ENCODE results near the gene SLCO4A1.
"Not testable (repeated sequence)": the region's sequence is repeated elsewhere in the genome, so short reads cannot be mapped to it uniquely, and the experiment has no call there.

SLCO4A1 gene

DNA sequence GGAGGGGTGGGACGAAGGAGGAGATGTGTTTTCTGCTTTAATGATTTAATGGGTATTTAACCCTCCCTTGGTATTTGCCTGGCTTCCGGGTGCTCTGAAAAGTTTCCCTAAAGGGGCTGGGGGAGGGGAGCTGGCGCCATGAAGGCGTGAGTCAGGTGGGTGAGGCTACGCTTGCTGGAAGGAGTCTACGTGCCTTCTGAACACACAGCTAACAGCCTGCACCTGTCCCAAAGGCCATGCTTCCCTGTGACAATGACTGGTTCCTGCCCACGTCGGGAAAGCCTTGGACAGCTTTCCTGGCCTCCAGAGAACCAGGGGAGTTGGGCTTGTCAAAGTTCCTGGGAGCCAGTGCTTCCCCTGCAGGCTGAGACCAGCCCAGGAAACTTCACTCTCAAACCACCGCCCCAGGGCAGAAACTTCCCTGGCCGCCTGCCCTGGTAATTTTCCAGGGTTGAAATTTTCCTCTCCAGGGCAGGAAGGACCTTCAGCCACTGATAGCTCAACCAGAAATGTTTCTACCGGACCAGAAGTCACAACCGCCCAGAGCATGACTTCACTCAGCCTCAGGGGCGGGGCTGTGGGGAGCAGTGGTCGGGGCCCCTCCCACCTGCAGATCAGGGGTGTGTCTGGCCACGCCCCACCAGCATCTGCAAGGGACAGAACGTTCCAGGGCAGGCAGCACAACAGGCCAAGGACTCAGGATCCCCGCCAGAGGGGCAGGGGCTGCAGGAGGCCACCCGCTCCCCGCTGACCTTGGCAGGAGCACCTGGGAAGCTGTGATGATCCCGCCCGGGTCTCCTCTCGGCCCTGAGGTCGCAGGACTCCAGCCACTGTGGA, 18.6 kb upstream of the SLCO4A1 start:
- DNase-seq = peak; percentile 59 to 79 (median 76)

DNA sequence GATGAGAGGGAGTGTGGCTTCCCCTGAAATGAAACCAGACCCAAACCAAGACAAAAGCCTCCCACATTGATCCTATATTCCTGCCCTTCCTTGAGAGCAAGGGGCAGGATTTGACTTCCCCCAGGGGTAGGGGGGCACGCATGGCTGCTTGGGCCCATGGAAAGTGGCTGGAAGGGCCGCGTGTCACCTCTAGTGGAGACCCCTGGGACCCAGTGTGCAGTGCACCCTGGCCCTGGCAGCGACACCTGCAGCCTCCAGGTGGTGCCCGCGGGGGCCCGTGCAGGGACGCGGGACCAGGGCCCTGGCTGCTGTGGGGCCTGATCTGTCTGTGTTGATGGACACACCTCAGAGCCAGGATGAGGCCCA, 18.0 kb upstream of the SLCO4A1 start:
- no peak for DNase-seq

DNA sequence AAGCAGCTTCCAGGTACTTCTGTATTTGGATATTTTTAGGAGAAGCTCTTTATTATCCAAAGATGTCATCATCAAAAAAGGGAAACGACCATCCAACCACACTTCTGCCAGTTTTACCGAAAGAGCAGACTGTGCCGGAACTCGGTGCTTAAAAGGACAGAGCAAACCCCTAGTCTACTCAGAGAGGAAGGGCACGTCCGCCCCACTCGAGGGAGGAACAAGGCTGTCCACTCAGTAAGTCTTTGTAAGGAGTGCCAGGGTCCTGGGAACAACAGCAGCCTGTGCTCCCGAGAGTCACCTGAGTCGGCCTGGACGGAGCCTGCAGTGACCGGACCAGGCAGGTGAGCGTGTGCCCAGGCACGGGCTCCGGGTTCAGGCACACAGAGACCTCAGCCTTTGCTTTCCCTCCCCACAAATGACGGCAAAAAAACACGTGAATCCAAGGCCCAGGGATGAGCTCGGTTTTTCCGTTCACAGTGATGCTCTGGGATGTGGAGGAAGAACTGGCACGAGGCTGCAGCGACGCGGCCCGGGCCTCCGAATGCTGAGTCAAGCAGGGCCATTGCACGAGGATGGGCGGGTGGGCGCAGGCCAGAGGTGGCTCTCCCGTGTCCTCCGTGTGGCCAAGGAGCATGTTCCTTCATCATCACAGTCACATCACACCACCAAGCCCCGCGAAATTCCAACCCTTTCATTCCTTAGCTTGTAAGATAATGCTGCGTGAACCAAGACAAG, 17.4 kb upstream of the SLCO4A1 start:
- DNase-seq = no peak

GRCh38 chr20:62625516-62625915, 16.8 kb upstream of the SLCO4A1 start:
- DNase-seq = no peak

- DNase-seq = no peak
Measured at GRCh38 chr20:62625921-62626547, 16.3 kb upstream of the SLCO4A1 start.

DNA sequence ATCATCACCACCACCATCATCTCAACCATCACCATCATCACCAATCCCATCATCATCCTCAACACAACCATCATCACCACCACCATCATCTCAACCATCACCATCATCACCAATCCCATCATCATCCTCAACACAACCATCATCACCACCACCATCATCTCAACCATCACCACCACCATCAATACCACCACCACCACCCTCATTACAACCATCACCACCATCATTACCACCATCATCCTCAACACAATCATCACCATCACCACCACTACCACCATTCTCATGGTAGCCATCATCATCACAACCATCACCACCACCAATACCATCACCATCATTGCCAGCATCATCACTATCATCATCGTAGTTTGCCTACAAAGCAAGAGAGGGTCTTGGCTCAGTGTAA, 14.9 kb upstream of the SLCO4A1 start:
- not testable (repeated sequence) for DNase-seq

- DNase-seq = peak in 1 of 3 experiments; percentile 20
Measured at GRCh38 chr20:62627901-62628612, 14.2 kb upstream of the SLCO4A1 start.

GRCh38 chr20:62628691-62629090, 13.6 kb upstream of the SLCO4A1 start:
- peak in 1 of 3 experiments; percentile 24 for DNase-seq

DNA sequence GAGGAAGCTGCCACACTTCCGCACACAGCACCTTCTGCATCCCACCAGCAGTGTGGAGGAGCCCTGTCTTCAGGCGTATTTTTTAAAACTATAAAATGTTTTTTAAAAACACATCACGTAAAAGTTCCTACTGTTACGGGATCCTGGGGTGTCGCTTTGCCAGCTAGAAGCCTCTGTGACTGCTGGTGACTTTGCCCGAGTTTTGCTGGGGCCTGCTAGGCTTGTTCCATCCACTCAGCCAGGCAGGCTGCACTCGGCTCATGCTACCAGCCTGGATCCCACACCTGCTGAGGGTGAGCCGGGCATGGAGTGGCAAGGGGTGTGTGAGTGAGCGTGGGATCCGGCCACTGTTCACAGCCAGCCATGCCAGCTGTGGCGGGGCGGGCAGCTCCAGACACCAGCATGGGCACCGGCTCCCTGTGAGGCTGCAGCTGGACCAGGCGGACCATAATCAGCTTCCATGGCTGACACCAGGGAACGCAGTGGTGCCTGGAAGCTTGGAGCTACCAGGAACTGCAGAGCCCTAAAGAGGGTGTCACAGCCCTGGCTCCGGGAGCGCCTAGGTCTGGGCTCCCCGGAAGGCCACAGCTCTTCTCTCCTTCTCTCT, 12.3 kb upstream of the SLCO4A1 start:
- DNase-seq = no peak

- DNase-seq = peak; percentile 59 to 87 (median 72)
Measured at GRCh38 chr20:62631336-62632308, 10.7 kb upstream of the SLCO4A1 start.

- DNase-seq = peak in 2 of 3 experiments; percentile 67 to 86
Measured at GRCh38 chr20:62632575-62633090, 9.7 kb upstream of the SLCO4A1 start.

- DNase-seq = no peak
Measured at GRCh38 chr20:62633598-62634329, 8.5 kb upstream of the SLCO4A1 start.

DNA sequence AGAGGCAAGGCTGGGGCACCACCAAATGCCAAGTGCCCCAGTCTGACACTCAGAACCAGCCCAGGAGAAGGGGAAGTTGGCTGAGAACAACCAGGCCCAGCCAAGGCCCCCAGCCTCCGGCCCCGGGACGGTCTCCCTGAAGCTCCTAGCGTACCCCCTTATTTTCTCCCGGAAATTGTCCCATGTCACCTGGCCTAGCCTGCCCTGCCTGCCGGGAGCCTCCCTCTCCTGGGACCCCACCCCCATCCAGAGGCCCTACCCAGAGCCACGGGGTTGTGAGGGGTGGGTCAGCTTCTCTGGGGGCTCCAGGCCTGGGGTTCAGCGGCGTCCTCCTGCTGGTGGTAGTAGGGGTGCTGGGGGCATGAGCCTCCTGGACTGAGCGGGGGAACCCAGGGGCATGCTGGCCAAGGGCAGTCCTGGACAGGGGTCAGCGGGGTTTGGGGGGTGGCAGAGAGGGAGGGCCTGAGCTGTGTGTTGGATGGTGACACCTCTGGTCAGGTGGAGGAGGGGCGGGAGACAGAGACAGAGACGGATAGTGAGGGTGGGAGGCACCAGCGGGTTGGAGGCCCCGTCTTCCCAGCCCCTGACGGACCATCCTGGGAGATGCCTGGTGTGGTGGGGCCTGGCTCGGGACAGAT, 7.9 kb upstream of the SLCO4A1 start:
- DNase-seq = no peak

DNA sequence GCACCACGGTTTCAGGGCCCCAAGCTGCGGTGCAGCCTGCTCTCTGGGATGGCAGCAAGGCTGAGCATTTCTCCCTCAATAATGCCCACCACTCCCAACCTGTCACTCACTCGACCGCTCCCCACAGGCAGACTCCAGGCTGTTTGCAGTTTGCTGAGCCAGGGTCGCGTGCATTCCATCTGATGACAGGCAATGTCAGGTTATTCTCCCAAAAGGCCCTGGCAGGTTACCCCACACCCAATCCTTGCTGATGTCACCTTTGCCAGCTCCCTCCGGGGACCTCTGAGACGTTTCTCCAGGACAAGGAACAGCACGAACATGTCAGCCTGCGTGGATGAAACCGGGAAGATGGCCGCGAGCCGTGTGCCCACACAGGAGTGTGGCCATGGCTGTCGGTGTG, 7.1 kb upstream of the SLCO4A1 start:
- DNase-seq = no peak

- no peak for DNase-seq
Measured at GRCh38 chr20:62635852-62636251, 6.5 kb upstream of the SLCO4A1 start.

GRCh38 chr20:62636446-62636845, 5.9 kb upstream of the SLCO4A1 start:
- DNase-seq = no peak

GRCh38 chr20:62637110-62637509, 5.2 kb upstream of the SLCO4A1 start:
- DNase-seq = no peak

DNA sequence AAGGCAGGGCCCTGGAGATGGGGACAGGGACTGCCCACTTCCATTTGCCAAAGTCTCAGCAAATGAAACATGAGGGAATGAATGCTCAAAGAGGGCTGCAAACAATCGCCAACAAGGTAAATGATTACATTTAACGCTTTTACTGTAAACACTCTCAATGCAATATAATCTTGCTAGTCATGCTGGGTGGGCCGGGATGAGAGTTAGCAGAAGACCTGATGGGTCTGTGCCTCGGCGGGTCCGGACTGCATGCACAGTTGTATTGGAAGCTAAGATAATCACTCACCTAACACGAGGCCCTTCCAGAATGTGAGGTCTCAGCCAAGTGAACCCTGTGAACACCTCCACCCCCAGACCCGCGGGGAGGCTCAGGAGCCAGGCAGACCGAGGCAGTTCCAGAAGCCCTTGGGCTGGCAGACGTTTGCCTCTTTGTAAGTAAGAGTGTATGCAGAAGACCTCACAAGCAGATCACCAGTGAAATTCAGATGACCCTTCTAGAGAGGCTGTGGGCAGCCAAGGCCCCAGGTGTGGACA, 4.7 kb upstream of the SLCO4A1 start:
- no peak for DNase-seq

DNA sequence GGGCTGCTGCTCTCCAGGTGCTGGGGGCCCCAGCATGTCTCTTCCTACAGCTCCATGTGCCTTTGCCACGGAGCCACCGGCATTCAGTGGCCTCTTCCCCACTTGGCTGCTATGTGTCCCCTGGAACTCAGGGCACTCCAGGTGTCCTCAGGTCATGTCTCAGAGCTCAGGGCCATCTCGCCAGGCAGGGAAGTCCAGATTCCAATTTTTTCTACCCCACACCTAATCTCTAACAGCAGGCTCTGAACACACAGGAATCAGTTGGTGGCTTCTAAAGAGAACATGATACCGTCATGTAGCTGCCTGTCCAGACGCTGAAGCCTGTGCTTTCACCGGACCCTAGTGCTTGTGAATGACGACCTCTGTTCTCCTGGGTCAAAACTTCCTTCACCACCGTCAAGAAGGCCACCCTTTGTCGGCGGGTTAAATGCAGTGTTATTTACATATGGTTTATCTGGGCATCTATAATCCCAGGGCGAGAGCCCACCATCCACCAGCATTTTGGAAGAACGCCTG, 4.2 kb upstream of the SLCO4A1 start:
- DNase-seq = no peak

All from NCI-H1417 (cell line).